Right ventricle myocardium superior (tissue), 1 donor: Measurements from ENCODE around the gene CCND3. TPM values are rescaled to one million over a fixed set of nuclear protein-coding genes. Genes with fewer than 3 reads are reported as not detected.
A peak's percentile ranks its signal among the peaks of the same experiment; 100 is the strongest.

Source experiments
- ATAC-seq: fragments of 200-7000 bp; cut with Tn5 transposase; one replicate; pipeline ENCODE4 v1.9.1; 2020; ENCODE audit warnings: mild to moderate bottlenecking; ENCODE audit not compliant: poor library complexity
- DNase-seq: peaks from one replicate; pipeline ENCODE4 v3.0.0-alpha.2; 2020
- intact Hi-C: fragments of 100-400 bp; cut with DNase I; formaldehyde crosslinking; loops from one replicate; pipeline ENCODE4 v1.11.2; 2022
- long read RNA-seq: library from polyadenylated mRNA; unstranded; transcript quantifications from one replicate; pipeline ENCODE4 v2.0.0, GENCODE V29; 2021
- total RNA-seq: library from RNA; stranded (reverse); fragmentation: NEBNext Ultra II Directional; extraction: Animal tissue kit (Norgen Biotek cat#: 25700); gene quantifications from one replicate; pipeline ENCODE4 v1.2.1, GENCODE V29; 2021
- donor health status: DM: no; HTN: yes; CAD: no; lungs with severe emphysema.

Gene CCND3
- total RNA-seq, result 42.3 TPM
- long read RNA-seq, transcript CCND3-202 (5 exons, 2,133 nt), result minor isoform, 6 of 226 reads
- long read RNA-seq, transcript CCND3-204 (4 exons, 1,724 nt), result minor isoform, 5 of 226 reads
- long read RNA-seq, transcript CCND3-205 (4 exons, 1,843 nt), result minor isoform, 6 of 226 reads
- long read RNA-seq, transcript CCND3-203 (5 exons, 2,085 nt), result major isoform, 190 of 226 reads
- long read RNA-seq, partial matches to known transcripts, result 7 of 226 reads
- long read RNA-seq, other reads (novel, unspliced or antisense), result 9 of 226 reads

GRCh38 chr6:41941280-41942066 lies at the start of gene CCND3:
TSS of gene CCND3 (minus strand) at chr6:41941808. CDS start at chr6:41941649, 159 bp downstream.
- peak; percentile 94 for ATAC-seq
- intact Hi-C loops, result loop anchor here (2.0 kb wide), 1 partner anchor 103 kb away; no protein-coding TSS in a partner anchor
- DNase-seq, result peak; percentile 97

- intact Hi-C loops, result no loop called here
- DNase-seq (no peak), ATAC-seq (no peak)
Measured at GRCh38 chr6:41986339-41986738, 44.7 kb upstream of the CCND3 start.

- intact Hi-C loops, result no loop called here
- DNase-seq, result no peak
- no peak for ATAC-seq
Measured at GRCh38 chr6:41984623-41985022, 43.0 kb upstream of the CCND3 start.

- DNase-seq (no peak), ATAC-seq (no peak)
- intact Hi-C loops, result no loop called here
Measured at GRCh38 chr6:41976794-41977484, 35.3 kb upstream of the CCND3 start.

- no peak for DNase-seq
- intact Hi-C loops, result no loop called here
- ATAC-seq, result no peak
Measured at GRCh38 chr6:41975276-41975675, 33.7 kb upstream of the CCND3 start.

- no peak for ATAC-seq
- intact Hi-C loops, result no loop called here
- no peak for DNase-seq
Measured at GRCh38 chr6:41974281-41974825, 32.7 kb upstream of the CCND3 start.

- no peak for DNase-seq
- intact Hi-C loops, result no loop called here
- ATAC-seq, result no peak
Measured at GRCh38 chr6:41972826-41973225, 31.2 kb upstream of the CCND3 start.

GRCh38 chr6:41970436-41970846 lies 28.8 kb upstream of the CCND3 start:
- intact Hi-C loops, result no loop called here
- ATAC-seq, result peak; percentile 45
- DNase-seq, result no peak

- ATAC-seq (no peak), DNase-seq (no peak)
- intact Hi-C loops, result no loop called here
Measured at GRCh38 chr6:41967312-41968287, 26.0 kb upstream of the CCND3 start.

- no peak for DNase-seq
- no peak for ATAC-seq
- intact Hi-C loops, result no loop called here
Measured at GRCh38 chr6:41966961-41967311, 25.3 kb upstream of the CCND3 start.

- intact Hi-C loops, result no loop called here
- DNase-seq, result no peak
Measured at GRCh38 chr6:41966214-41966920, 24.8 kb upstream of the CCND3 start.

GRCh38 chr6:41965429-41966213 lies 24.0 kb upstream of the CCND3 start:
- DNase-seq (no peak), ATAC-seq (no peak)
- intact Hi-C loops, result no loop called here

More at GRCh38 chr6:41966214-41966920, 24.8 kb upstream of the CCND3 start:
- ATAC-seq, result no peak

- ATAC-seq (no peak), DNase-seq (no peak)
- intact Hi-C loops, result no loop called here
Measured at GRCh38 chr6:41964201-41964887, 22.7 kb upstream of the CCND3 start.

- no peak for DNase-seq
- ATAC-seq, result no peak
- intact Hi-C loops, result no loop called here
Measured at GRCh38 chr6:41963371-41963770, 21.8 kb upstream of the CCND3 start.

GRCh38 chr6:41960028-41960427 lies 18.4 kb upstream of the CCND3 start:
- no peak for DNase-seq
- ATAC-seq, result no peak
- intact Hi-C loops, result no loop called here

- intact Hi-C loops, result no loop called here
- no peak for ATAC-seq
- DNase-seq, result no peak
Measured at GRCh38 chr6:41958022-41958856, 16.6 kb upstream of the CCND3 start.
